Measurements from ENCODE around the gene VASP.

- TF ChIP-seq EZH2 (IDR thresholded peaks at IDR 0.05; ENCODE audit: borderline replicate concordance, insufficient read depth, low read depth, low read length, poor library complexity, severe bottlenecking) (no peak), CTCF (IDR thresholded peaks at IDR 0.05) (no peak)
Observed at GRCh38 chr19:45515081-45515624, 7.9 kb downstream of the VASP start.
